GDM1 (cell line): ENCODE data around the gene AOC2.
"Not testable (repeated sequence)": the region's sequence is repeated elsewhere in the genome, so short reads cannot be mapped to it uniquely, and the experiment has no call there.

Experiments used
- DNase-seq: peaks from one replicate; lab custom pipeline; 2025; lab: John Stamatoyannopoulos, UW

AOC2 gene

GRCh38 chr17:42832934-42833766, 11.2 kb upstream of the AOC2 start, which contains the start of gene PSME3:
Gene PSME3, plus strand, starts transcription at chr17:42833397. Its CDS starts 235 bp downstream, at chr17:42833632.
- DNase-seq, result peak; percentile 80

DNA sequence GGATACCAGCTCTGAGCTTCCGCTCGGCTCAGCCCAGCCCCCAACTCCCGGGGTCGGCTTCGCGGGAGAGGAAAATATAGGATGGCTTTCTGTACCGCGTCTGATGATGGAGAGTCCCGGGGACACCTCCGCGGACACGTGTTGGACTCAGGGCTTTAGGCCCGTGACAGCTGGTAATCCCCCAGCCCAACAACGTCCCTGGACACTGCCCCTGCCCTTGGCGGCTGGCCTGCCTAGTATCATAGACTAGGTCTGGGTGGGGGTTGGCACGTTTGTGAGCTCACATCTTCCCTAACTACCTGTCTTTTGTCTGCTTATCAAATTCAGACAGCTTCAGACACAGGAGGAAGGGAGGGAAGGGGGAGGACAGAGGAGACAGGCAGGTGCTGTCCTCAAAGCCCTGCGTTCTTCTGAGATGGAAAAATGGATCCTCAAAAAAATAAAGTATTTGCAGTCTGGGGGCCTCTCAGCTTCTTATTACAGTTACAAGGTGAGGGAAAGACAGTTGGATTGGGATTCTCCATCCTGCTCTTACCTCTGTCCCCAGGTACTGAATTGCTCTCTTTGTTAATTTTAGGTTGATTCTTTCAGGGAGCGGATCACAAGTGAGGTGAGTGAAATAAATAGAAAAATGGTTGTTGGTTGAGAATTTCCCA, 10.5 kb upstream of the AOC2 start:
- no peak for DNase-seq

DNA sequence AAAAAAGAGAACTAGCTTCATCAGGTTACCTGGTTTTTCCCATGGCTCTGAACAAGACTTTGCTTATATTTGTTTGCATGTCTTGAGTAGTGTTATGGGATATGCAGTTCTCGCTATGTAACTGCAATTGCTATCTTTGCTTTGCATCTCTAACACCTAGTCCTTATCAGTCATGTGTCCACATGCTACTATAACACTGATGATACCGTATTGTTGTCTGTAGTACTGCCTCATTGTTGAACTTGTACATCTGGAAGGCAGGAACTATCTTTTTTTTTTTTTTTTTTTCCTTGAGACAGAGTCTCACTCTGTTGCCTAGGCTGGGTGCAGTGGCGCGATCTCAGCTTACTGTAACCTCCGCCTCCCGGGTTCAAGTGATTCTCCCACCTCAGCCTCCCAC, 8.6 kb upstream of the AOC2 start:
- DNase-seq, result no peak

GRCh38 chr17:42841975-42842685, 2.2 kb upstream of the AOC2 start:
- no peak for DNase-seq

DNA sequence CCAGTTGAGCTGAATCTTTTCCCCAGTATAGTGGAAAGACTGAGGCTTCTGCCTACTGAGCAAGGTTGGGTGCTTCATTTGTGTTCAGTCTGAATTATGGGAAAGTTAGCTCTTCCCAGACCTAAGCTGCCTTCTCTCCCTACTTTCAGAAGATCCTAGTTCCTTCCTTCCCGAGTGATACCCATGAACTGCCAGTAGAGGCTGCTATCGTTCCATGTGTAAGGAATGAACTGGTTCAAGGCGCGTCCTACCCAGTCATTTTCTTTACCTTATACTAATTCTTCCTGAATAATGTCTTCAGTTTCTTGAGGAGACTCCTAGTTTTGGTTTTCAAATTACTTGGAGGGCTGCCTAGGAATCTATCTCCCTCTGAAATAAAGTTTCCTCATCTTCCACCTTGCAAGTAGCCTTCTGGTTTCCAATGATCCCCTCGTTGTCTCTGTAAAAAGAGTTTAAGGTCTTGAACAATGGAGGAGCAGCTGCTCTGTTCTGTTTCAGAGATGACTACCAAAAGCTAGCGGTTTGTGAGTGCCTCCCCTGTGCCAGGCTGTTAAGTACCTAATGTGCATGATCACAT, 934 bp upstream of the AOC2 start:
- DNase-seq, result peak; percentile 40

DNA sequence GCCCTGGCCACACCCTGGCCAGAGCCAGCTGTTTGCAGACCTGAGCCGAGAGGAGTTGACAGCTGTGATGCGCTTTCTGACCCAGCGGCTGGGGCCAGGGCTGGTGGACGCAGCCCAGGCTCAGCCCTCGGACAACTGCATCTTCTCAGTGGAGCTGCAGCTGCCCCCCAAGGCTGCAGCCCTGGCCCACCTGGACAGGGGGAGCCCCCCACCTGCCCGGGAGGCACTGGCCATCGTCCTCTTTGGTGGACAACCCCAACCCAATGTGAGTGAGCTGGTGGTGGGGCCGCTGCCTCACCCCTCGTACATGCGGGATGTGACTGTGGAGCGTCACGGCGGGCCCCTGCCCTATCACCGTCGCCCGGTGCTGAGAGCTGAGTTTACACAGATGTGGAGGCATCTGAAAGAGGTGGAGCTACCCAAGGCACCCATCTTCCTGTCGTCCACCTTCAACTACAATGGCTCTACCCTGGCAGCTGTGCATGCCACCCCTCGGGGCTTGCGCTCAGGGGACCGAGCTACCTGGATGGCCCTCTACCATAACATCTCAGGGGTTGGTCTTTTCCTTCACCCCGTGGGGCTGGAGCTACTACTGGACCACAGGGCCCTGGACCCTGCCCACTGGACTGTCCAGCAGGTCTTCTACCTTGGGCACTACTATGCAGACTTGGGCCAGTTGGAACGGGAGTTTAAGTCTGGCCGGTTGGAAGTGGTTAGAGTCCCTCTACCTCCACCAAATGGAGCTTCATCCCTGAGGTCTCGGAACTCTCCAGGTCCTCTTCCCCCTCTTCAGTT, 578 bp downstream of the AOC2 start:
- no peak for DNase-seq

DNA sequence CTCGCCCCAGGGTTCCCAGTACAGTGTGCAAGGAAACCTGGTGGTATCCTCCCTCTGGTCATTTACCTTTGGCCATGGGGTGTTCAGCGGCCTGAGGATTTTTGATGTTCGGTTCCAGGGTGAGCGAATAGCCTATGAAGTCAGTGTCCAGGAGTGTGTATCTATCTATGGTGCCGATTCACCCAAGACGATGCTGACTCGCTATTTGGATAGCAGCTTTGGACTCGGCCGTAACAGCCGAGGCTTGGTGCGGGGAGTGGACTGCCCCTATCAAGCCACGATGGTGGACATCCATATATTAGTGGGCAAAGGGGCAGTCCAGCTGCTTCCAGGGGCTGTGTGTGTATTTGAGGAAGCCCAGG, 1.2 kb downstream of the AOC2 start:
- no peak for DNase-seq

GRCh38 chr17:42845918-42846593, 1.7 kb downstream of the AOC2 start:
- no peak for DNase-seq

GRCh38 chr17:42846594-42847280, 2.4 kb downstream of the AOC2 start:
- DNase-seq, result no peak

- DNase-seq, result no peak
Measured at GRCh38 chr17:42848093-42848492, 3.7 kb downstream of the AOC2 start.

- no peak for DNase-seq
Measured at GRCh38 chr17:42849031-42849430, 4.7 kb downstream of the AOC2 start.

DNA sequence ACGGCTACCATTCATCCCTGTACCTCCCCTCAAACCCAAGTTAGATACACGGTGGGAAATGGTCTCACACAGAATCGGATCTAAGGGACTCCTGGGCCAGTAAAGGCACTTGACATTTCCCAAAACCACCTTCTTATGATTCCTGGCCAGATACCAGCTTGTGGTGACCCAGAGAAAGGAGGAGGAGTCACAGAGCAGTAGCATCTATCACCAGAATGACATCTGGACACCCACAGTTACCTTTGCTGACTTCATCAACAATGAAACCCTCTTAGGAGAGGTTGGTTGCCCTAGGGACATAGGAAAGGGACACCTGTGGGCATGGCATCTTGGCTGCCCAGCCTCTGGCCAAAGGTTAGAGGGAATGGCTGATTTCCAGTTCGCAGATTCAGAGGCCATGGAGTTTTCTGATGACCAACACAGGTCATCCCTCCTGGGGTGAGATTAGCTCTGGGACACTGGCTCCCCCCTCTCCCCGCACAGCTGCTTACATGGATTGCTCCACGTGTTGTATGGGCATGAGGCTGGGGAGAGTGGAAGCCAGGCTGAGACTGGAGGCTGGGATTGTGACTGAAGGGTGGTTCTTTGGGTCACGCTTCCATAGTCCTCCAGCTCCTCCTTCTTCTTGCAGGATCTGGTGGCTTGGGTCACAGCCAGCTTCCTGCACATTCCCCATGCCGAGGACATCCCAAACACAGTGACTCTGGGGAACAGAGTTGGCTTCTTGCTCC, 5.2 kb downstream of the AOC2 start:
- DNase-seq, result no peak

GRCh38 chr17:42850954-42851353, 6.6 kb downstream of the AOC2 start, which contains the start of gene AOC3:
Gene AOC3, plus strand, starts transcription at chr17:42851199. Its CDS starts 145 bp downstream, at chr17:42851344.
- no peak for DNase-seq

DNA sequence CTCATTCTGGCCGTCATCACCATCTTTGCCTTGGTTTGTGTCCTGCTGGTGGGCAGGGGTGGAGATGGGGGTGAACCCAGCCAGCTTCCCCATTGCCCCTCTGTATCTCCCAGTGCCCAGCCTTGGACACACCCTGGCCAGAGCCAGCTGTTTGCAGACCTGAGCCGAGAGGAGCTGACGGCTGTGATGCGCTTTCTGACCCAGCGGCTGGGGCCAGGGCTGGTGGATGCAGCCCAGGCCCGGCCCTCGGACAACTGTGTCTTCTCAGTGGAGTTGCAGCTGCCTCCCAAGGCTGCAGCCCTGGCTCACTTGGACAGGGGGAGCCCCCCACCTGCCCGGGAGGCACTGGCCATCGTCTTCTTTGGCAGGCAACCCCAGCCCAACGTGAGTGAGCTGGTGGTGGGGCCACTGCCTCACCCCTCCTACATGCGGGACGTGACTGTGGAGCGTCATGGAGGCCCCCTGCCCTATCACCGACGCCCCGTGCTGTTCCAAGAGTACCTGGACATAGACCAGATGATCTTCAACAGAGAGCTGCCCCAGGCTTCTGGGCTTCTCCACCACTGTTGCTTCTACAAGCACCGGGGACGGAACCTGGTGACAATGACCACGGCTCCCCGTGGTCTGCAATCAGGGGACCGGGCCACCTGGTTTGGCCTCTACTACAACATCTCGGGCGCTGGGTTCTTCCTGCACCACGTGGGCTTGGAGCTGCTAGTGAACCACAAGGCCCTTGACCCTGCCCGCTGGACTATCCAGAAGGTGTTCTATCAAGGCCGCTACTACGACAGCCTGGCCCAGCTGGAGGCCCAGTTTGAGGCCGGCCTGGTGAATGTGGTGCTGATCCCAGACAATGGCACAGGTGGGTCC, 7.2 kb downstream of the AOC2 start:
- DNase-seq, result not testable (repeated sequence)

DNA sequence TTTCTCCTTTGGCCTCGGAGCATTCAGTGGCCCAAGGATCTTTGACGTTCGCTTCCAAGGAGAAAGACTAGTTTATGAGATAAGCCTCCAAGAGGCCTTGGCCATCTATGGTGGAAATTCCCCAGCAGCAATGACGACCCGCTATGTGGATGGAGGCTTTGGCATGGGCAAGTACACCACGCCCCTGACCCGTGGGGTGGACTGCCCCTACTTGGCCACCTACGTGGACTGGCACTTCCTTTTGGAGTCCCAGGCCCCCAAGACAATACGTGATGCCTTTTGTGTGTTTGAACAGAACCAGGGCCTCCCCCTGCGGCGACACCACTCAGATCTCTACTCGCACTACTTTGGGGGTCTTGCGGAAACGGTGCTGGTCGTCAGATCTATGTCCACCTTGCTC, 8.0 kb downstream of the AOC2 start:
- no peak for DNase-seq

GRCh38 chr17:42853004-42853403, 8.6 kb downstream of the AOC2 start:
- no peak for DNase-seq

DNA sequence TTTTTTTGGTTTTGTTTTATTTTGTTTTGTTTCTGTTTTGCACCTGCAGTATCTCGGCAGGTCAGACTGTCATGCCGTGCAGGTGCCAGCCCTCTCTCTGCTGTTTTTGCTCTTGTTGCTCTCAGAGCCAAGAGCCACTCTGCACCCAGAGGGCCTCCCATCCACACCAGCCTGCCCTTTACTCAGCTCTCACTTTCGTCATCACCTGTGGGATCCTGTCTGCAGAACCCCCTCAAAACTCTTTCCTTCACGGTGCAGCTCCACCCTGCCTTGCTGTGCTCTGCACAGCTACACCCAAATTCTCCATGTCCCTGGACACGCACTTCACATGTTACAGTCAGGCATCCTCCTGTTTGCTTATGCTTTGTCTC, 9.2 kb downstream of the AOC2 start:
- no peak for DNase-seq

DNA sequence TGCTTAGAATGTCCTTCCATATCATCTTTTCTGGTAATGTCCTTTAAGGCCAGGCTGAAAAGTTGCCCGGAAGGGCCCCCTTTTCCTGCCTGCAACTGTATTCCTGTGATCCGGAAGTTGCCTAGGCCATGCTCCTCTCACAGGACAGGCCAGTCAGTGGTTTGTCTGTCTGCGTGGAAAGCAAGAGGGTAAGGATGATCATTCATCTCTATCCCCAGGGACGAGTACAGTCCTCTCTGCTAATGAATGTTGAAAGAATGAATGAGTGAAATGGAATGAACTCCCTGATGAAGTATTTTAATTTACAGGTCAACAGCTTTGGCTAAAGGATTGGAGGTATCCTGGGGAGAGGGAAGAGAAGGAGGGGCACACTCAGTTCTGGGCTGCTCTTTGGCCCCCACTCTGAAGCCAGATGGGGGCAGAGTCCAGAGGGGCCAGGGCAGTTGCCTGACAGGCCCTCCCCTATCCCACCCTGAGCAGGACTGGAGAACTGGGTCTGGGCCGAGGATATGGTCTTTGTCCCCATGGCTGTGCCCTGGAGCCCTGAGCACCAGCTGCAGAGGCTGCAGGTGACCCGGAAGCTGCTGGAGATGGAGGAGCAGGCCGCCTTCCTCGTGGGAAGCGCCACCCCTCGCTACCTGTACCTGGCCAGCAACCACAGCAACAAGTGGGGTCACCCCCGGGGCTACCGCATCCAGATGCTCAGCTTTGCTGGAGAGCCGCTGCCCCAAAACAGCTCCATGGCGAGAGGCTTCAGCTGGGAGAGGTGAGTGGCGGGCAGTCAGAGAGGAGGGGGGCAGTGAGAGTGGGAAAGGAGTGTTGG, 9.8 kb downstream of the AOC2 start:
- DNase-seq, result no peak
